ENCODE results near the gene RNF40. TPM values are rescaled to one million over a fixed set of nuclear protein-coding genes. Genes with fewer than 3 reads are reported as not detected.

The RNF40 gene
- total and polyA plus RNA-seq, 4 donors, result 25.9 to 55.4 (median 34.1) TPM

GRCh38 chr16:30760001-30760559, 2.0 kb upstream of the RNF40 start:
- Histone ChIP-seq H3K4me1 (ENCODE audit: control insufficient read depth in 4 of 4, insufficient read depth in 4 of 4, low read length in 3 of 4) (peaks cover 4 to 29% (median 24%) of the 10 kb centered on the region in 4 donors), H3K36me3 (ENCODE audit: control insufficient read depth in 4 of 4, insufficient read depth in 3 of 4, low read depth in 1 of 4, low read length in 3 of 4) (peaks cover 11 to 29% (median 14%) of the 10 kb centered on the region in 4 donors), H3K4me3 (ENCODE audit: low read depth in 1 of 3, low read length in 3 of 3) (no peak overlapping the region), H3K27me3 (ENCODE audit: control insufficient read depth in 4 of 4, insufficient read depth in 4 of 4, low read length in 3 of 4) (no peaks in the 10 kb centered on the region), H3K9ac (ENCODE audit: low read depth in 1 of 2, low read length in 2 of 2) (no peak overlapping the region), H3K9me3 (ENCODE audit: control insufficient read depth in 4 of 4, low read length in 3 of 4) (no peaks in the 10 kb centered on the region), H3K27ac (ENCODE audit: low read depth in 1 of 2, low read length in 2 of 2) (no peak overlapping the region)
- no peak for TF ChIP-seq RXRA (IDR thresholded peaks at IDR 0.05)
- no peak for TF ChIP-seq ATF3 (IDR thresholded peaks at IDR 0.05)
- no peak for TF ChIP-seq EGR1 (IDR thresholded peaks at IDR 0.05; ENCODE audit: low read depth in 2 of 2)
- no peak for TF ChIP-seq RAD21 (IDR thresholded peaks at IDR 0.05)
- TF ChIP-seq FOXA1 (IDR thresholded peaks at IDR 0.05), result no peak
- TF ChIP-seq JUND (IDR thresholded peaks at IDR 0.05), result no peak
- no peak for TF ChIP-seq SP1 (IDR thresholded peaks at IDR 0.05)
- TF ChIP-seq CTCF (IDR thresholded peaks at IDR 0.05; ENCODE audit: low read depth, low read length, missing input control), result no peak
- no peak for DNase-seq (ENCODE audit: low spot score)
- 94% methylated on average over 7 of the region's 7 CpGs for WGBS

GRCh38 chr16:30760577-30761426, 1.3 kb upstream of the RNF40 start:
- TF ChIP-seq RXRA (IDR thresholded peaks at IDR 0.05), result no peak
- TF ChIP-seq SP1 (IDR thresholded peaks at IDR 0.05), result no peak
- no peak for TF ChIP-seq MAX (IDR thresholded peaks at IDR 0.05)
- TF ChIP-seq EGR1 (IDR thresholded peaks at IDR 0.05; ENCODE audit: low read depth in 2 of 2), result no peak
- no peak for TF ChIP-seq FOXA1 (IDR thresholded peaks at IDR 0.05)
- TF ChIP-seq TAF1 (conservative IDR thresholded peaks at IDR 0.05), result no peak
- no peak for TF ChIP-seq RAD21 (IDR thresholded peaks at IDR 0.05)
- no peak for TF ChIP-seq REST (IDR thresholded peaks at IDR 0.05)
- TF ChIP-seq FOXA2 (IDR thresholded peaks at IDR 0.05), result no peak
- no peak for TF ChIP-seq YY1 (IDR thresholded peaks at IDR 0.05)
- no peak for TF ChIP-seq CTCF (IDR thresholded peaks at IDR 0.05; ENCODE audit: low read depth, low read length, missing input control)
- no peak for TF ChIP-seq ZBTB33 (IDR thresholded peaks at IDR 0.05)
- no peak for TF ChIP-seq HNF4G (IDR thresholded peaks at IDR 0.05)
- TF ChIP-seq JUND (IDR thresholded peaks at IDR 0.05), result no peak
- no peak for TF ChIP-seq GABPA (IDR thresholded peaks at IDR 0.05 in 1 of 2, conservative IDR thresholded peaks at IDR 0.05 in 1 of 2)
- TF ChIP-seq HNF4A (conservative IDR thresholded peaks at IDR 0.05), result no peak
- Histone ChIP-seq H3K9me3 (ENCODE audit: control insufficient read depth in 4 of 4, low read length in 3 of 4) (no peaks in the 10 kb centered on the region), H3K4me1 (ENCODE audit: control insufficient read depth in 4 of 4, insufficient read depth in 4 of 4, low read length in 3 of 4) (peaks cover 4 to 29% (median 24%) of the 10 kb centered on the region in 4 donors), H3K27me3 (ENCODE audit: control insufficient read depth in 4 of 4, insufficient read depth in 4 of 4, low read length in 3 of 4) (no peaks in the 10 kb centered on the region), H3K27ac (ENCODE audit: low read depth in 1 of 2, low read length in 2 of 2) (peak overlapping the region in 1 of 2 donors; percentile 3), H3K9ac (ENCODE audit: low read depth in 1 of 2, low read length in 2 of 2) (no peak overlapping the region), H3K4me3 (ENCODE audit: low read depth in 1 of 3, low read length in 3 of 3) (peak overlapping the region; percentile 36 to 98 (median 64)), H3K36me3 (ENCODE audit: control insufficient read depth in 4 of 4, insufficient read depth in 3 of 4, low read depth in 1 of 4, low read length in 3 of 4) (peaks cover 15 to 36% (median 20%) of the 10 kb centered on the region in 4 donors)
- DNase-seq (ENCODE audit: low spot score), result no peak
- WGBS, result 36% methylated on average over 26 of the region's 26 CpGs
